ENCODE data around the gene ALK. TPM values are rescaled to one million over a fixed set of nuclear protein-coding genes. Genes with fewer than 3 reads are reported as not detected.
"Not testable (repeated sequence)": the region's sequence is repeated elsewhere in the genome, so short reads cannot be mapped to it uniquely, and the experiment has no call there.

The ALK gene
- total RNA-seq, 1 experiment from 2014 or later: 4.8 TPM

GRCh38 chr2:29865512-29865911, 55.9 kb downstream of the ALK start:
- in situ Hi-C loops (cut with HindIII; ENCODE audit: low pct_unique_long_range_greater_than_20kb, low sequenced_read_pairs): no loop called here
- DNase-seq (ENCODE audit: low read depth, low spot score): no peak

DNA sequence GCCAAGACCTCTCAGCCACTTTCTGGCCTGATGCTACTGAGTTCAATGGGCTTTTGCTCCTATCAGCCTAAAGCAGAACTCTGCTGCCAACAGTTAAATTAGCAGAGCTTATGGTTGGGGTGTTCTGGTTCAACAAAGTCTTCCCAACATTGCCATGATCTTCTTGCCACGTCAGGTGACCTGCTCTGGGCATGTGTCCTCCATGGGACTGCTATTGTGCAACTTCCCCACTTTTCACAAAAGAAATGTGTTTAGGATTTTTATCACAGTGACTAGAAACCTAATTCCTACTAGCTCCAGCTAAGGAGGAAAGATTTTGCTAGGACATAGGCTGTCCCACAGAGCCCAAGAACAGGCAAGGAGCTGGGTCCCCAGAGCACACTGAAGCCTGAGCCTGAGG, 56.4 kb downstream of the ALK start:
- in situ Hi-C loops (cut with HindIII; ENCODE audit: low pct_unique_long_range_greater_than_20kb, low sequenced_read_pairs): no loop called here
- no peak for DNase-seq (ENCODE audit: low read depth, low spot score)

DNA sequence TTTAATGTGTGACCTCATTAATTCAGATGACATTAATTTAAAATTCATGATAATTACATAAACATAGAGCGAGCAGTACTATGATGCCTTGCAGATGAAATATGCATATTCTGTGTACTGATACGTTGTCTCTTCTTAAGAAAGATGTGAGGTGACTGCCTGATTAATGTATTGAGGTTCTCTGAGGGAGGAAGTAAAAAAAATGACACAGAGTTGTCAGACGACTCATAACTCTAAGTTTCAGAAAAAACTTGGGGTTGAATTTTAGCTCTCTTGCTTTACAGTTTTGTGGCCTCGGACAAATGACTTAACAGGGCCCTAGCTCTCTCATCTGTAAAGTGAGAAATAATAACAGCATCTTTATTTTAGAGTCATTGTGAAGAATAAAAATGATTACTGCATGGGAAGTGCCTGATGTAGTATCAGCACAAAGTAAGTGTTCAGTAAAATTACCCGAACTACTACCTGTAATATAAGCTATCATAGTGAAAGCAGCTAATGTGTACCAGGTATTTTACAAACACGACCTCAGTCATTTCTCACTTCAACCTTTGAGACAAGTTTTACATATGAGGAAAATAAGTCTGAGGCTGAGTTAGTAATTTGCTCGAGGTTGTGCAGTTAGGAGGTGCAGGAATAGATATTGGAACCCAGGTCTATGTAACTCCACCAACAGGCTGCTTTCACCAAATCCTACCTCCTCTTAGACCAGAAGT, 65.3 kb downstream of the ALK start:
- no peak for DNase-seq (ENCODE audit: low read depth, low spot score)
- in situ Hi-C loops (cut with HindIII; ENCODE audit: low pct_unique_long_range_greater_than_20kb, low sequenced_read_pairs): no loop called here

DNA sequence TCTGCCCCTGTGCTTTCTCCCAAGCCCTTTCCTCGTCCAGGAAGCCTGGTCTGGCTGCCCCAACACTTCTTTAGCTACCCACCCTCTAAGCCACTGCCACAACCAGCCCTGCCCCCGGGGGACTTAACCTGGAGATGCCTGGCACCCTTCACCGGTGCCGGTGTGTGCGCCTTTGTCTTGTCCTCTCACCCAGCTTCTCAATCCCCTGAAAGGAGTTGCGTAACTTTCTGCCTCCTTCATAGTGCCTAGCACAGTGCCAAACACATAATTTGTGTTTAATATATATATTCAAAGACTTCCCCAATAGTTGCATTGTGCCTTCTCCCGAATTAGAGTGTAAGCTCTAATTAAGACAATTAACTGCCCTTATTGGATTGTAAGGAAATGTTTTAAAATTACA, 70.6 kb downstream of the ALK start:
- in situ Hi-C loops (cut with HindIII; ENCODE audit: low pct_unique_long_range_greater_than_20kb, low sequenced_read_pairs): no loop called here
- DNase-seq (ENCODE audit: low read depth, low spot score): no peak

DNA sequence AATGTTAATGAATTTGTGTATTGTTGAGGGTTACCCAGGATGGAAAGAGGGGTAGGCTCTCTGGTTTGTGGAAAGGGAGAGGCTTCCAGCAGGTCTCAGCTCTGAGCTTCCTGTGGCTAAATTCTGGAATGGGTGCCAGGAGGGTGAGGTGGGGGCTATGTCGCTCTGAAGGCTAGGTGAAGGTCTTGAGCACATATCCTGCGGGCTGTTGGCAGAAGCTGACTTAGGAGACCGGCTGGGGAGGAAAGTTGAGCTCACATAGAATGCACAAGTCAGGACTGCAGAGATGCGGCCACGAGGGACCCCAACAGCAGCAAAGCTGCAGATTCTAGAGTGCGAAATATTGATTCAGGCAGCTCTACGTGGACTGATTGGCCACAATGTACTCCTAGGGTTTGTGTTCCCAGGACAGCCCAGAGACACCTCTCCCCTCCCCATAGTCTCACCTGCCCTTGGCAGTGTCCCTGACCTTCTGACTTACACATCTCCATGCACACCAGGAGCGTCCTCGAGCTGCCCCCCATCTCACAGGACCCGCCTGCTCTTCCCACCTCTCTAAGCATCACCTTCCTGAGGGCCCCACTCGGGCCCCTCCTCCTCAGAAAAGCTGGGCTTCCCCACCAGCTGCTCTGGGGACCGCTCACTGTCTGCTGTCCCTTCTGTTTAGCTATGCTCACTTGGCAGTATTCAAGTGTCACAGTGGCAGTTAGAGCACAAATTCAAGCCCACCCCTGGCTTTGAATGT, 72.6 kb downstream of the ALK start:
- DNase-seq (ENCODE audit: low read depth, low spot score): no peak
- in situ Hi-C loops (cut with HindIII; ENCODE audit: low pct_unique_long_range_greater_than_20kb, low sequenced_read_pairs): no loop called here

DNA sequence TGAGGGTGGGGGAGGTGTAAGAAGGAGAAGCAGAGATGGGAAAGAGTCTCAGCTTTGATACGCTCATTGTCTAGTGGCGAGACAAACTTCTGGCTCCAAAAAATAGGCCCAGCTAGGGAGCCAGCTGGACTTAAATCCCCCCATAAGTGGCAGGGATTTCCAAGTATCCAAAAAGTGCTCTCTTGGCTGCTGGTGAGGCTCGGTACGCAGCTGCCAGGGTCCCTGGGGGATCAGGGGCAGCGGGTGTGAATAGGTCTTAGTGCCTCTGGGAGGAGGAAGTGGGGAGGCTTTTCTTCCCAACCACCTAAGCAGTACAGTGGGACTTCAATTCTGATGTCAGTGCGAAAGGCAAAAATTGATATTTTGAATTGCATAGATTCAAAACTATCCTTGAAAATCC, 73.5 kb downstream of the ALK start:
- in situ Hi-C loops (cut with HindIII; ENCODE audit: low pct_unique_long_range_greater_than_20kb, low sequenced_read_pairs): no loop called here
- no peak for DNase-seq (ENCODE audit: low read depth, low spot score)

DNA sequence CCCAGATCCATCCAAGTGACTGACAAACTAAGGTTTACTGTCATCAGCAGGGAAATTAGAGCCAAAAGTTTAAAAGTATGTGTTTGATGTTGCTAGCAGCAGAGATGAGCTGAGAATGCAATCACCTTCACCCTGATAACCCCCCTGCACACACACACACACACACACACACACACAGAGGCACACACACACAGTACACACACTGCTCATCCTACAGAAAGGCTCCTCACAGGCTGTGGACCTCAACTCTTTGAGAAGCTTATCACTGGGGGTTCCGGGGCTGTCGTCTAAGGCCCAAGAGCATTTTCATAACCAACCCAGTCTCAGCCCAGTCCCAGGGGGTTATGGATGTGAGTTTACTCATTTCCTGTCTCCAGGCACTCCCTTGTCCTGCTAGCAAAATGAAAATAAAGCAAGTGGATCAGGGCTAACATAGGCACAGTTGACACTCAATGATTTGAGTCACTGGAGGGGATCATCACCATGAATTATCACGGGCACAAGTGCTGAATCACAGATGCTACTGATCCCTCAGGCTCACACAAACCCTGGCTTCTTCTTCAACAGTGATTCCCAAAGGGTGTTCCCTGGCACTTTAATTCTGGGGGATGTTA, 76.6 kb downstream of the ALK start:
- in situ Hi-C loops (cut with HindIII; ENCODE audit: low pct_unique_long_range_greater_than_20kb, low sequenced_read_pairs): no loop called here
- DNase-seq (ENCODE audit: low read depth, low spot score): no peak

GRCh38 chr2:29841386-29842004, 79.9 kb downstream of the ALK start:
- in situ Hi-C loops (cut with HindIII; ENCODE audit: low pct_unique_long_range_greater_than_20kb, low sequenced_read_pairs): no loop called here
- DNase-seq (ENCODE audit: low read depth, low spot score): peak; percentile 77

DNA sequence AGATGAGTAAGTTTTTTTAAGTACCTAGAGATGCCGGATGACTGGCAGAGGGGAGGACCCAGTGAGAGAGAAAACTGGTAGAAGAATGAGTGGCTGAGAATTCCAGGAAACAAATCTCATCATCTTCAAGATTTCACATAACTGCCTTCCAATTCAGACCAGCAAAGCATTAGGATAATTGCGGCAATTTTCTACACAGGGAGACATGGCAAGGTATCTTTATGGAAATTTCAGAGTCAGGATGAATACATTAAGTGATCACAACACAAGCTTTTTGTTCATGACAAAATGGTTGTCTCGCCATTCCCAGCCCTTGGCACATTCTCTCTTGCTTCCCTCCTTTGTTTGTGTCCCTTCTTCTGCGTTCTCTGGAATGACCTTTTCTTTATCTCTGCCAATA, 82.1 kb downstream of the ALK start:
- DNase-seq (ENCODE audit: low read depth, low spot score): no peak
- in situ Hi-C loops (cut with HindIII; ENCODE audit: low pct_unique_long_range_greater_than_20kb, low sequenced_read_pairs): no loop called here

DNA sequence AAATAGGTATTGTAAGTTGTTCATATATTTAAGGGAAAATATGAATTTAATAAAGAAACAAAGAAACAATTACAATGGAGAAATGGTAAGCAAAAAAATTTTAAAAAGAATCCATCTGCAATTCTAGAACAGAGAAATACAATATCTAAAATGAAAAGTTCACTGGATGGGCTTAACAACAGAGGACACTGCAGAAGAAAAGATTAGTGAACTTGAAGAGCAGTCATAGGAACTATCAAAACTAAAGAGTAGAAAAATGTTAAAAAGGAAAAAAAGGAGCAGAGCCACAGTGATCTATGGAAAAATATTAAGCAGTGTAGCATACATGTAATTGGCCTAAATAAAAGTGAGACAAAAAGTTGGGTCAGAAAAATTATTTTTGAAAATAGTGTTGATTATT, 83.5 kb downstream of the ALK start:
- no peak for DNase-seq (ENCODE audit: low read depth, low spot score)
- in situ Hi-C loops (cut with HindIII; ENCODE audit: low pct_unique_long_range_greater_than_20kb, low sequenced_read_pairs): no loop called here

DNA sequence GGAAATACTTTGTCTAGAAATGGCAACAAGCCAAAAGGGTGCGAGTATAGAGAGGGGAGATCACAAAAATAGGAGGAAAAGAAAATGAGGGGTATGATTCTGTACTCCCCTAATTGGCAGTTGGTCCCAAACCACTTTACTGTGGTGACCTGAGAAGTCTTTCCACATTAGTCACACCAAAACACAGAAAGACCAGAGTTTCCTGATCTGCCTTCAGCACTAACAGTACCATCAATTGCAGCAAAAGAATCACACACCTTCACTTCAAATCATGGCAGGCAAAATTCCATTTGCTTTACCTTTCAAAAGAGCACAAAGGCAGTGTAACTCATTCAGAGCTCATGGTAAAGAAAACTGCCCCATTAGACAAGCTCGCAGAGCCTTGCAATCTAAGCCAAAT, 86.8 kb downstream of the ALK start:
- in situ Hi-C loops (cut with HindIII; ENCODE audit: low pct_unique_long_range_greater_than_20kb, low sequenced_read_pairs): no loop called here
- no peak for DNase-seq (ENCODE audit: low read depth, low spot score)

DNA sequence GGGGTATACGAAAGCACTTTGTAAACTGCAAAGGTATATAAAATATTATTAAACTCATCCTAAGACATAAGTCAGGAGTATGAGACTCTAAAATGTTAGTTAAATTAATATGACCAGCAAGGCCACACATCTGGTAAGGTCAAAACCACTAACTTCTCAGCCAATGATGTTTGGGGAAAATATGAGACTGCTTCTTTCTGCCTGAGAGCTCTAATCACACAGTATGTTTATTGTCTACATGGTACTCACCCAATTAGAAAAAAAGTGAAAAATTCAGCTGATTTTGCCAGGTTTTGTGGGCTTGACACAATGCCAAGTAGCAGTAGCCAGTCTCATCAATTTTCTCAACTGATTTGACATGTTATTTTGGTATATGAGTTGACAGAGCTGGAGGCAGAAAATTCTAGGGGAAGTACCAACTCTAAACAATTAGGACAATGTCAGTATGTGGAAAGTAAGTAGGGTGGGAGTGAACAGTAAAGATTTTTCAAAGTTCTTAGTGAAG, 87.3 kb downstream of the ALK start:
- no peak for DNase-seq (ENCODE audit: low read depth, low spot score)
- in situ Hi-C loops (cut with HindIII; ENCODE audit: low pct_unique_long_range_greater_than_20kb, low sequenced_read_pairs): no loop called here

- in situ Hi-C loops (cut with HindIII; ENCODE audit: low pct_unique_long_range_greater_than_20kb, low sequenced_read_pairs): no loop called here
Observed at GRCh38 chr2:29831560-29831959, 89.8 kb downstream of the ALK start.

DNA sequence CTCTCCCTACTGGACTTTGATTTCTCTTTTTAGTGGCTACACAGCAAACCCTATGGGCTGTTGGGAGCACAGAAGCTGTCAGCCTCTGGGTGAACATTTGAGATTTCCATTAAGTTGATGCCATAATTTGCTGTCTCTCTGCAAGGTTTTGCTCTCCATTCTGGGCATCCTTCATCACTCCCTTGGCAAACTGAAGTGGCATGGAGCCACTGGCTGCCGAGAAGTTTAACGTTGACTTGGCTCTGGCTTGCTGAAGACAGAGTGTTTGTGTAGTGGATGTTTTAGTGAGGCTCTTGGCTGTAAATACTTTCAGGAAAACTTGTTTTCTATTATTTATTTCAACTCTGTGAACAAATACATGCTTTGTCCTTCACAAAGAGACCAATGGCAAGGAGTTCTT, 91.5 kb downstream of the ALK start:
- in situ Hi-C loops (cut with HindIII; ENCODE audit: low pct_unique_long_range_greater_than_20kb, low sequenced_read_pairs): no loop called here
- no peak for DNase-seq (ENCODE audit: low read depth, low spot score)

More at GRCh38 chr2:29831560-29831959, 89.8 kb downstream of the ALK start:
- DNase-seq (ENCODE audit: low read depth, low spot score): no peak

DNA sequence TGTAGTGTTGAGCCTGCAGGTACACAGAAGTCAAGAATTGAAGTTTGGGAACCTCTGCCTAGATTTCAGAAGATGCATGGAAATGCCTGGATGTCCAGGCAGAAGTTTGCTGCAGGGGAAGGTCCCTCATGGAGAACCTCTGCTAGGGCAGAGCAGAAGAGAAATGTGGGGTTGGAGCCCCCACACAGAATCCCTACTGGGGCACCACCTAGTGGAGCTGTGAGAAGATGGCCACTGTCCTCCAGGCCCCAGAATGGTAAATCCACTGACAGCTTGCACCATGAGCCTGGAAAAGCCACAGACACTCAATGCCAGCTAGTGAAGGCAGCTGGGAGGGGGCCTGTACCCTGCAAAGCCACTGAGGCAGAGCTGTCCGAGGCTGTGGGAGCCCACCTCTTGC, 97.2 kb downstream of the ALK start:
- DNase-seq (ENCODE audit: low read depth, low spot score); in situ Hi-C loops (cut with HindIII; ENCODE audit: low pct_unique_long_range_greater_than_20kb, low sequenced_read_pairs): not testable (repeated sequence)

DNA sequence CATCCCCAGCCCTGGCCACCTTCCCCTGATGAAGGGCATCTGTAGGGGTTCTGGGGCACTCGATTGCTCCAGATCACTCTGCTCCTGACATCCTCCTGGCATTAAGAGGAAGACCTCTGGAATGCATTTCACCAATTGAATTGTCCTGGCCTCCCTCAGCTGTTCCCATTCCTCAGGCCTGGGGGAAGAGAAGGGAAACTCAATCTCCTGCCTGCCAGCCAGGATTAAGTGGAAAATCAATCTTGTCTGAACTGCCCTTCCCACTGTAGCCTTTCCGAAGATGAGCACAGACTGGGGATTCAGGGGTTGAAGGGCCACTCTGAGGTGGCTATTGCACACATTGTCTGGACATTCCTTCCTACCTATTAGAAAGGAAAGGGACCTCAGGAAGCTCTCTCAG, 99.8 kb downstream of the ALK start:
- in situ Hi-C loops (cut with HindIII; ENCODE audit: low pct_unique_long_range_greater_than_20kb, low sequenced_read_pairs): no loop called here
- no peak for DNase-seq (ENCODE audit: low read depth, low spot score)

- DNase-seq (ENCODE audit: low read depth, low spot score): no peak
- in situ Hi-C loops (cut with HindIII; ENCODE audit: low pct_unique_long_range_greater_than_20kb, low sequenced_read_pairs): no loop called here
Observed at GRCh38 chr2:29819570-29819969, 101.8 kb downstream of the ALK start.
